ENCODE results near the gene UQCRFS1.
"Not testable (repeated sequence)": the region's sequence is repeated elsewhere in the genome, so short reads cannot be mapped to it uniquely, and the experiment has no call there.

UQCRFS1 gene

GRCh38 chr19:29212356-29212647, 649 bp downstream of the UQCRFS1 start:
- DNase-seq = no peak

- DNase-seq = no peak
Observed at GRCh38 chr19:29211562-29212355, 1.2 kb downstream of the UQCRFS1 start.

GRCh38 chr19:29211041-29211440, 1.9 kb downstream of the UQCRFS1 start:
- DNase-seq = not testable (repeated sequence)

- DNase-seq = not testable (repeated sequence)
Observed at GRCh38 chr19:29210502-29210901, 2.4 kb downstream of the UQCRFS1 start.

- DNase-seq = not testable (repeated sequence)
Observed at GRCh38 chr19:29207403-29208187, 5.4 kb downstream of the UQCRFS1 start.

- DNase-seq = no peak
Observed at GRCh38 chr19:29206453-29206852, 6.5 kb downstream of the UQCRFS1 start.

GRCh38 chr19:29202281-29202680, 10.7 kb downstream of the UQCRFS1 start:
- DNase-seq = no peak

GRCh38 chr19:29201855-29202254, 11.1 kb downstream of the UQCRFS1 start:
- DNase-seq = no peak

DNA sequence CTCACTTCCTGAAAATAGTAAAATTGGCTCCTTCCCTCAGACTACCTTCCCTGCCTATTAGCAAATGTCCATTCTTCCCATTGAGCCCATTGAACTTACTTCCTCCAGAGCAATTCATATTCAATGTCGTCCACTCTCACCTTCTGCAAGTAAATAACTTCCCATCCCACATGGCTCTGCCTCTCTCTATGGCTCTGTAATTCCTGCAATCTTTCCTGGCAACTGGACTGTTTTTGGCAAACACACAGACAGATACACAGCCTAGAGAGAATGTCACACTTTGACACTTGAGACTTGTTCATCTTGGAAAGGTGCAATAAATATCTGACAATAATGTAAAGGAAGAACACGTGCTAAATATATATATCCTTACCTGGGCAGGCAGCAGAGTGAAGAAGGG, 18.3 kb downstream of the UQCRFS1 start:
- no peak for DNase-seq

GRCh38 chr19:29193155-29193554, 19.8 kb downstream of the UQCRFS1 start:
- DNase-seq = no peak

GRCh38 chr19:29191005-29191404, 21.9 kb downstream of the UQCRFS1 start:
- no peak for DNase-seq

DNA sequence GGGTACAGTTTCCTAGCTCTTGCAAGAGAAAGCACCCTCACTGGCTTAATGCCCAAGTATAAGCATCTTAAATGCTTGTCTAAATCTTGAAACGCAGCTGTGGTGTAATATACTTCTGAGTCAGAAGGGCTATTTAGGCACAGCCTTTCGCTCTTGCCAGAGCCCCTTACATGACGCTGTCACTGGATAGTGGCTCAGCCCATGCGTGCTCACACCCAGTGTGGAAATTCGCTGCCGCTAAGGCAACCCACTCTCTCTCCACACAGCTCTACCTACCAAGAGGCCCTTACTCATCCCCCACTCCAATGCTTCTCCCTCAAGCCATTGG, 24.0 kb downstream of the UQCRFS1 start:
- DNase-seq = no peak

DNA sequence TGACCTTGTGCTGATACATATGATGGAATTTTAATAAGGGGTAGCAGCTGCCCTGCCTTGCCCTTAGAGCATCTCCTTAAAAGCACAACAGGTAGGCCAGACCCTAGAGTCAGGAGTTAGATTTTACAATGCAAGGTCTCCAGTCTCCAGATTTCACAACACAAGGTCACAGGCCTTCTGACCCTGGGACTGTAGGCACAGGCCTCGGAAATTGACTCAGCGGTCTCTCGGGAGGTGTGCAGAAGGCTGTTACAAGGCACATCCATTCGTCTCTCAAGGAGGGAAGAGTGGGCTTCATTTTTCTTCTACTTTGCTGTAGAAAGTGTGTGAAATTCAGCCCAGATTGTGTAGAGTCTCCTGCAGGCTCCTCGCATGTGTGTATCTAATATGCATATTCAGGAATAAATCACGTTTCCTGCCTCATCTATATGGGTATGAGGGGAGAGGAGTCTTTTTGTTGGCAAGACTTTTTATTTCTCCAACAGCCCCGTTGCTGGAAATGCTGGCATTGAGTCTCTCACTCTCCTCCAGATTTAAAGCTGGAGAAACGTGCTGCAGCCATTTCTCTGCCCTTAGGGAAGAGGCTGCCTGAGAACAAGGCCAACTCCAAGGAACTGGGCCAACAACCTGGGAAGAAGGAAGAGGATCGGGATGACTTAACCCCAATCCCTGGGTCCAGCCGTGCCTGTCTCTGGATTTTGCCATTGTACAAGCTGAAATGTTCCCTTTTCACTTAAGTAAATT, 24.5 kb downstream of the UQCRFS1 start:
- no peak for DNase-seq

DNA sequence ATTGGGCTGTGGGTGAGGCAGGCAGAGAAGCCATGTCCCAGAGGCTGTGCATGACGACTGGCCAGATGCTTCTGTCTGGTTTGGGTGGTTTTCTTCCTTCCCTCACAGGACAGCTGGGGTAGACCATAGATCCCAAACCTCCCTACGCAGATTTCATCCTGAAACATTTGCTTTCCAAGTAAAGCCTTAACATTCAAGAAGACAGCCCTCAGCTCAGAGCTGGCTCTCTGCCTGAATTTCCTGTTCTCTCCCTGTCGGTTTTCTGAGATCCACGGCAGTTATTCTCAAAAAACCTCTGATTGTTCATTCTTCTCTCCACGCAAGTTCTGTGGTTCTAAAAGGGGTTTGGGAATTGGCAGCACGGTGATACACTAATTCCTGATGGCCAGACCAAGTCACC, 25.3 kb downstream of the UQCRFS1 start:
- no peak for DNase-seq

DNA sequence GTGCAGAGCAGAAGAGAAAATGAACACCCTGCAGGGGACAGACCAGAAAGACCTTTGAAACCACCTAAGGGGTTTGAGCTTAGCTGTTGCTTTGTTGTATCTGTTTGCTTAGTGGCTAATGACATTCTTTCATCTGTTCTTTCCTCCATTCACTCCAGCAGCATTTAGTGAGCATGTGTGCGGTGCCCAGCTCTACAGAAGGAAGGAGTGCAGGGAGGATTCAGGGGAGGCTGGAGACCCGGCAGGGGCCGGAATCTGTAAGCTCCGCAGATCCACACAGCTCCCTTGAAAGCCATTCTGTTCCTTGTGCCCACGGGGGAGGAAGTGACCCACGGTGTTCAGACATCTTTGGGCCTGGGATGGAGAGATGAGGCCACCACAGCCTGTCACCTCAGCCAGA, 27.5 kb downstream of the UQCRFS1 start:
- DNase-seq = no peak

GRCh38 chr19:29176981-29177754, 35.8 kb downstream of the UQCRFS1 start:
- DNase-seq = no peak

- DNase-seq = no peak
Observed at GRCh38 chr19:29173896-29174295, 39.1 kb downstream of the UQCRFS1 start.

DNA sequence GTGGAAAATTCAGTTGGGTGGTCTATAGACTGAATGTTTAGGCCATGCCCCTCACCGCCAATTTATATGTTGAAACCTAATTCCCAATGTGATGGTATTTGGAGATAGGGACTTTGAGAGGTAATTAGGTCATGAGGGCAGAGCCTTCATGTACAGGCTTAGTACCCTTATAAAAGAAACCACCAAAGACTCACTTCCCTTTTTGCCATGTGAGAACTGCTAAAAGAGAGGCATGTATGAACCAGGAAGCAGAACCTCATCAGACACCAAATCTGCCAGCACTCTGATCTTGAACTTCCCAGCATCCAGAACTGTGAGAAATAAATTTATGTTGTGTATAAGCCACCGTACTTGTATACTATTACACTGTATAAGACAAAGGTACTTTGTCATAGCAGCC, 40.6 kb downstream of the UQCRFS1 start:
- DNase-seq = no peak

- no peak for DNase-seq
Observed at GRCh38 chr19:29171525-29171924, 41.4 kb downstream of the UQCRFS1 start.

- no peak for DNase-seq
Observed at GRCh38 chr19:29170554-29170953, 42.4 kb downstream of the UQCRFS1 start.

- DNase-seq = no peak
Observed at GRCh38 chr19:29162694-29163093, 50.3 kb downstream of the UQCRFS1 start.

DNA sequence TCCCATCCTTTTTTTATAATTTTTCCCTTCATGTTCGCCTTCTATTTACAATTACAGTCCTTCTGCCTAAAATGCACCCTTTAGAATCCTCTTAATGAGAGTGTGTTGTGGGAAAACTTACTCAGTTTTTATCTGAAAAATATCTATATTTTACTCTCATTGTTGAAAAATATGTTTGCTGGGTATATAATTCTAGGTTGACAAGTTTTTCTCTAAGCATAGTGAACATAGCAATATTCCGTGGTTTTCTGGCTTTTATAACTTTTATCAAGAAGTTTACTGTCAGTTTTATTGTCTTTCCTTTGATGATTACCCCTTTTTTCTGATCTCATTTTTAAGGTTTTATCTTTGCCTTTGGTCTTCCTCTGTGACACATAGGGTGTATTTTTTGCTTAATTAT, 57.3 kb downstream of the UQCRFS1 start:
- DNase-seq = no peak
